HG02970 (cell line): ENCODE measurements around the gene XYLT1.
"Not testable (repeated sequence)": the region's sequence is repeated elsewhere in the genome, so short reads cannot be mapped to it uniquely, and the experiment has no call there.

ENCODE experiments used
- ATAC-seq: cut with Tn5 transposase; IDR thresholded peaks from one replicate; pipeline ENCODE4 v1.9.1; 2021; ENCODE audit warnings: mild to moderate bottlenecking, moderate library complexity, moderate number of reproducible peaks; ENCODE audit not compliant: unreplicated experiment, low FRiP score

XYLT1 gene

DNA sequence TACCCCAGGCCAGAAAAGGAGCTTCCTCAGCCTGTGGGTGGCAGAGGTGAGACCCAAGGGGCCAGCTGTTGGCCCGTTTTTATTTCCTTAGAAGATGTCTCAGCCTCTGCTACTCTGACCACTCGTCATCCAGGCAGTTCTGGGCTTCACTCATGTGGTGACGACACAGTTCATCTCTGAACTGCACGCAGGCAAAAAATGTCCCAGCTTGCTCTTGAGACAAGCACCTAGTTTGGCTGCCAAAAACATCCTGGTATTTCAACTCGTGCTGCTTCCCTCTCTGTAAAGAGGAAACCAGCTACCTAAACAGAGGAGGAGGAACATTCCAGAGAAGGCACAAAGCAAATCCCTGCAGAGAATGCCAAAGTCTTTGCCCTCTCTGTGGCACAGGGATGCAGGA lies 125.7 kb downstream of the XYLT1 start:
- no peak for ATAC-seq

DNA sequence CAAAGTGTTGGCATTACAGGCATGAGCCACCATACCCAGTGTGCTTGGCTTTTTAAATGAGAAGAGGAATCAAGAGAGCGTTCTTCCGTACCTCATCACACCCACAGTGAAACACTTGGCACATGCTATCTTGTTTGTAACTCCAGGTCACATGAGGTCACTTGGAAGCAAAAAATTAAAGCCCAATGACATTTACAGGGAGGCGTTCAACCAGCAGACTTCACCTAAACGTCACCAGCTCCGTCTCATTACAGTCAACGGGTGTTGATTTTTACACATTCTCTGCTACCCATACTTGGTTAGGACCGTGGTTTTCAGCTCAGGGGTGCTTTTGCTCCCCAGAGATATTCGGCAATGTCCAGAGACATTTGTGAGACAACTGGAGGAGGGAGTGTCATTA lies 127.0 kb downstream of the XYLT1 start:
- no peak for ATAC-seq

DNA sequence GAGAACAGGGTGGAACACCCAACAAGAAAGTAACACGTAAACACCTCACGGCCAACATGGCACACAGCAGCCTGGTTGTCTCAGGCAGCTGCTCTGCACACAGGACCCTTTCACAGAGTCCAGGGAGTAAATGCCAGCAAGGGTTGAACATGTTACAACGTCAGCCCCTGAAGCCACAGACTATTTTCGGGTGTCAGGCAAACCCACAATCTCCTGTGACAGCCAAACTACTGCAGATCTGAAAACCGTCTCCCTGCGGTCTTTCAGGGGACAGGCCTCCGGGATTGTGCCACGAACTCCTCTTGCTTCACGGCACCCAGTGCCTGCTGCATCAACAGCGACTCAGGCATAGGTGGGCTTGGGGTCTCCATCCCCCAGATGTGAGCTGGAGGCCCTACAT lies 127.7 kb downstream of the XYLT1 start:
- ATAC-seq, result no peak

DNA sequence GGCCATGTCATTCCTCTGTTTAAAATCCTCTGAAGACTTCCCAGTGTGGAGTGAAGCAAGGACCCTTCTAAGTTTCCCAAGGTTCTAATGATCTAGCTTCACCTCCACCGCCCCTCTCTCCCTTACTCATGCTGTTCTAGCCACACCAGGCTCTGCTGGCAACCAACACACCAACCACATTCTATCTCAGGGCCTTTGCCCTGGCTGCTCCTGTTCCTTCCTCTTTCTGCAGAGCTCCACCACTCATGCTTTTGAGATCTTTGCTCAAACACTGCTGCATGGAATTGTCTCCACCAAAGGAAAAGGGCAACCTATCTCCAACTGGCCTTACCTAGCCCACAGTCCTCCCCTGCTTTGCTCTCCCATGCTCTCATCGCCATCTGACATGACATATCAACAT lies 128.7 kb downstream of the XYLT1 start:
- no peak for ATAC-seq

DNA sequence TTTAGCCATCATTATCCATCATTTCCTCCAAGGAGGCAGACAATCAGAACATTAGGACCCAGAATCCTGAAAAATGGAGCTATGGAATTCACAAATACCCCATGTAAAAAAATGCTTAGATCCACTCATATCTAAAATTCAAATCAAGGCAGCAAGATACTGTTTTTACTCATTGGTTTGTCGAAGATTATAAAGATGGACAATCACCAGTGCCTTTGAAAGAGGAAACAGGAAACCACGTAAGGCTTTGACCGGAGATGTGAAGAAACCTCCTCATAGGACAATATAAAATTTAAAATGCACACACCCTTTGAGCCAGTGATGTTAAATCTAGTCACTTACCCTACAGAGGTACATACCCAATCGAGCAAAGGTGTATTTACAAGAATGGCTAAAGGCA lies 130.0 kb downstream of the XYLT1 start:
- no peak for ATAC-seq

DNA sequence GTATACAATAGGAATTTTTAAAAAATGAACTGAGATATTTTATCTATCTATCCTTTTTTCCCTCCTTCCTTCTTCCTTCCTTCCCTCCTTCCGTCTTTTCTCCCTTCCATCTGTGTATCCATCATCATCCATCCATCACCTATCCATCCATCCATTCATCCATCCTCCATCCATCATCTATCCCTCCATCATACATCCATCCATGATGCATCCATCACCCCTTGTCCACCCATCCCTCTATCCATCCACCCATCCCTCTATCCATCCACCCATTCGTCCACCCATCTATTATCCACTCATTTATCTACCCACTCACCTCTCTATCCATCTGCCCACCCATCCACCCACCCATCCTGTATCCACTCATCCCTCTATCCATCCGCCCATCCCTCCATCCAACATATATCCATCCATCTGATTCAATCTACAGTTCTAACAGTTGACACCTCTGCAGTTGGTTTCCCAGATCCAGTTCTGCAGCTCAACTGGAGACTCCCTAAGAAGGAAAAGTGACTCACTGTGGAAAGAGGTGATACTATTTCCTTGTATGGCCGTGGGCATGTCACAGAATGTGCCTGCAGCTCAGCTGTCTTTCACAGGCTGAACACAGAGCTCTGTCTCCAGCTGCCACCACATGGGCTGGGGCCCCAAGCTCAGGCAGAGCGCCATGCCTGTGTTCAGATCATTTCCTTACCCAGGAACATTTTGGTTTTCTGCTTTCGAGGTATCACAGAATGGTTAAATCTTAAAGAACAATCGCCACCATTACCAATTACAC lies 130.8 kb downstream of the XYLT1 start:
- no peak for ATAC-seq

DNA sequence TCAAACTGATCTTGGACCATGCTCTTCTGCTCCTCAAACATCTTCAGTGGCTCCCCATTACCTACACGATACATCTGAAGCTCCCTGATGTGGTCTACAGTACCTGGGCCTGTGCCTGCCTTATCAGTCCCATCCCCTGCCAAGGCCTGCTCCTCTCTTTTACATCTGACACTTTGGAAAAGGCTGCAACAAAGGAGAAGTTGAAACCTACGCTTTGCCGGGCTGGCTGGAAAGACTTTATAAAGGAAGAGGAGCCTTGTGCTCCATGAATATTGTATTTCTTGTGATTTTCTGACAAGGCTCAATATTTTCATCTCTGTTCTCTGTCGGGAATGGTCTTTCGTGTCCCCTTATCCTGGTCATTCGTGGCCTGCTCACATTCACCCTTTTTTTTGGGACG lies 132.5 kb downstream of the XYLT1 start:
- no peak for ATAC-seq

DNA sequence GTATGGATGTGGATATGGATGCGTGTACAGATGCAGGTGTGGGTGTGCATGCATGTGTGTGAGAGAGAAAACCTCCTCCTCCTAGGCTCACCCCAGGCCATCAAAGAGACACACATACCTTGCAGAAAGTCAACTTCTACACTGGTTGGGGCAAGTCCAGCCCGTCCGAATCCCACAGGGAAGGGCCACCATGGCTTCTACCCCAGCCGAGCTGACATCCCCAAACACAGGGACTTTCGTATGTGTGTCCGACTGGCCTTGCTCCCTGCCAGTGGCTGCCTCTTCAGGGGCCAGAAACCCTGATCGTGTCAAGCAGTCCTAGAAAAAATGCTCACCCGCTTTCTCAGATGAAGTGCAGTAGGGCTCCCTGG lies 134.2 kb downstream of the XYLT1 start:
- ATAC-seq, result no peak

DNA sequence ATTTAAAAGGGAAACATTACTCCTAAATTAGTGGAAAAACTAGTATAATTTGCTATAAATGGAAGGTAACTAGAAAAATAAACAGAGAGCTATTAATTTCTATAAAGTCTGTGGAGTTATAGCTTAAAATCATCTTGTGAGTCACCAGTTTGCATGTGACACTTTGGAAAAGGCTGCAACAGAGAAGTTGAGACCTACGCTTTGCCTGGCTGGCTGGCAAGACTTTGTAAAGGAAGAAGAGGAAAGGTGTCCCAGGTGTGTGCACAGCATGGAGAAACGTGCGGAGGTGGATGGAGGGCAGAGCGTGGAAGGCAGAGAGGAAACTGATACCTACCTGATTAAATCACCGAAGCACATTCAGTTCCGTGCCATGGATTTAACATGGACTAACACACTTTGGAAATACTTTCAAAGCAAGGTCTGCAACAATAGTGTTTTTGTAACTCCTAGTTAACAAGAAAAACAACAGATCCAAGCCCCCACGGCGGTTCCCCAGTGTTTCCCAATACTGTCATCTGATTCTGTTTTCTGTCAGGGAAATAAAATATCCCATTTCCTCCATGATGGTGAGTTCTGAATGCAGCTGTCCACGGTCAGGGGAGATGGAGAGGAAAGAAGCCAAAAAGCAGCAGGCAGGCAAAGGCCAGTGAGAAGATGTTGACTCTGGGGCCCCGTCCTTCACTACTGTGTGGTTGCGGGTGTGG lies 134.8 kb downstream of the XYLT1 start:
- ATAC-seq, result no peak

DNA sequence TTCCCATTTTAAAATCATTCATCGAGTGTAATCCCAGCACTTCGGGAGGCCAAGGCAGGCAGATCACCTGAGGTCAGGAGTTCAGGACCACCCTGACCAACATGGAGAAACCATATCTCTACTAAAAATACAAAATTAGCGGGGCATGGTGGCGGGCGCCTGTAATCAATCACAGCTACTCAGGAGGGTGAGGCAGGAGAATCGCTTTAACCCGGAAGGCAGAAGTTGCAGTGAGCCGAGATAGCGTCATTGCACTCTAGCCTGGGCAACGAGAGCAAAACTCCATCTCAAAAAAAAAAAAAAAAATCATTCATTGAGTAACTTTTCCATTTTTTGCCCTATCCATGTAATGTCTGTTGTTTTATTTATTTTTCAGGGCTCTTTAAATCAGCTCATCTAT lies 135.4 kb downstream of the XYLT1 start:
- ATAC-seq, result not testable (repeated sequence)

DNA sequence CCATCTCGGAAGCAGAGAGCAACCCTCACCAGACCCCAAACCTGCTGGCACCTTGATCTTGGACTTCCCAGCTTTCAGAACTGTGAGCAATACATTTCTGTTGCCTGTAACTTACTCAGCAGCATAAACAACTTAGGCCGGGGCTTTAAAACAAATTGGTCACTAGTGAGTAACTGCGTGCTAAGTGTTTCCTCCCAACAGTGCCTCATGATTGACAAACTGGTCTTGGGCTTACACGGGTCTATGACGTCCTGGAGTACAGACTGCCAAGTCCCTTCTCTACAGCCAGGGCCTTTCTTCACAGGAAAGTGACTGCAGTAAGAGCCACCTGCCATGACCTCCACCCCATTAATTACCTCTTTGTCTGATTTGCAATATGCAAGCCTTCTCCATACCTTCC lies 136.7 kb downstream of the XYLT1 start:
- ATAC-seq, result no peak

DNA sequence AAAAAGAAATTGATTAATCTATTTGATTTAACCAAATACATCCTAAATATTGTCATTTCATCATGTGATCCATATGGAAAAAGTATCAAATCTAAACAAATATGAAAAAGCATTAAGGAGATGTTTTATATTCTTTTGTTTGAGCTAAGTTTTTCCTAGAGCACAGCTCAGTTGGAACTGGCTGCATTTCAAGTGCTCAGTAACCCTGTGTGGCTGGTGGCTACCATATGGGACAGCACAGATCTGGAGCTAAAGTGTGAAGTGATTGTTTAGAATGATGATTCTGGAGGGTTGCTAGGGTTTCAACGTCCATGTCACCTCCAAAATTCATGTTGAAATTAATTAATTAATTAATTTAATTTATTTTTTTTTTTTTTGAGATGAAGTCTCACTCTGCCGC lies 137.5 kb downstream of the XYLT1 start:
- ATAC-seq, result no peak

DNA sequence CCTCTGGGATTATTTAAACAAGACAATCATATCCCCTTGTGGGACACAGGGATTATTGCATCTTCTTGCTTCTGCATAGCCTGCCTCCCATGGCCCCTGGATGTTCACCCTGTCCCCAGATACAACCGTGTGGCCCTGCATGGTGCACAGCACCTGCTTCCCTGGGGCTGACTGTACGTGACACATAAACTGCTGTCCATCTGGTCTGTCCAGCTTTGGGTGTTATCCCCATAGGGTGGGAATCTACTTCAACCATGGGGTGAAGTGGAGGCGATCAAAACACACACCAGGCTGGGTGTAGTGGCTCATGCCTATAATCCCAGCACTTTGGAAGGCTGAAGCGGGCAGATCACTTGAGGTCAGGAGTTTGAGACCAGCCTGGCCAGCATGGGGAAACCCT lies 138.8 kb downstream of the XYLT1 start:
- ATAC-seq, result no peak

DNA sequence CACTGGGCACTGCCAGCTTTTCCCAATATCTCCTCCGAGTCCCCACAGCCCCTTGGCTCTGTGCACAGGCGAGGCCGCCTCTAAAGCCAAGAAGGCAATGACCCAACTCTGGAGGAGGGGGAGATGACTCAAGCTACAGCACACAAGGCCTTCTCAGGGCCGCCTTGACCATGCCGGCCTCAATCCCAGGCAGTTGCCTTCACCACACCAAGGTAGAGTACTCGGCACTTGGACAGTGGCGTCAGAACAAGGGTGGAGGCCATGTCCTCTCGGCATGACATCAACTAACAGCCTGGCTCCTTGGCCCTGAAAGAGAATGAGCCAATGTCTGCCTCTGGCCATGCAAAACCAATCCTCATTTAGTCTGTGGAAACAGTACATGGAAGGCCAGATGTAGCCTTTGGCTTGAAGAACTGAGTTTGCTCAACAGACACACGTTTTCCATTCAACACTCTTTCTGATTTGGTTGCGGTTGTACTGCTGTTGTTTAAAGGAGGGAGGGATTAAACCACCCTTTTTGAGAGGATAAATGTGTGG lies 139.6 kb downstream of the XYLT1 start:
- no peak for ATAC-seq

DNA sequence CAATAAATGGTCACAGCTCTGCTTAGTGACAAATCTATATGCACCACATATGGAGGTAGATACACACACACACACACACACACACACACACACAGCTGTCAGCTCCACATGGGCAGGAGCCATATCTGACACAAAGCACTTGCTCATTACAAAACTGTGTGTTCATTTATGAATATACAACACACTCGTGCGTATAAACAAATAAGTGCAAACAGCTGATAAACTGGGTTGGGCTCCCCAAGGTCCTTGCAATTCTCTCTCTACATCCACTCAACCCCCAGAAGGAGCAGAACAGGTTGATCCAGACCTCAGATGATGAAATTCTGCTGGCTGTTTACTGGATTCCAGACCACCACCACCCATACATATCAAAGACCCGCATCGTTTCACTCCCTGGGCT lies 140.7 kb downstream of the XYLT1 start:
- ATAC-seq, result no peak

DNA sequence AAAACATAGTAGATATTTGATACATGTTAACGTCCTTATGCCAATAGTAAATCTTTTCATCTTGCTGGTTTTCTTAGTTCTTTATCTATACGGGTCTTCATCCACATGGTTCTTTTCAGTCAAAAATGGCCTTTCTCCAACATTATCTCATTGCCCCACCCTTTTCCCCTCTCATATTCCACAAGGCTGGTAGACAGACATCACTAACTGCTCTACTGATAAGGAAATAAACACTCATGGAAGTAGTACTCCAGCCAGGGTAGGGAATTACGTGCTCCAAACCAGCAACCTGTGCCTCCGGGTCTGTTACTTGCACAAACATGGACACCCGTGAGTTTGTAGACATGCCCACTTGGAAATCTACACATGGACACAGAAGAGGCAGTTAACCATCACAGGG lies 141.4 kb downstream of the XYLT1 start:
- no peak for ATAC-seq

DNA sequence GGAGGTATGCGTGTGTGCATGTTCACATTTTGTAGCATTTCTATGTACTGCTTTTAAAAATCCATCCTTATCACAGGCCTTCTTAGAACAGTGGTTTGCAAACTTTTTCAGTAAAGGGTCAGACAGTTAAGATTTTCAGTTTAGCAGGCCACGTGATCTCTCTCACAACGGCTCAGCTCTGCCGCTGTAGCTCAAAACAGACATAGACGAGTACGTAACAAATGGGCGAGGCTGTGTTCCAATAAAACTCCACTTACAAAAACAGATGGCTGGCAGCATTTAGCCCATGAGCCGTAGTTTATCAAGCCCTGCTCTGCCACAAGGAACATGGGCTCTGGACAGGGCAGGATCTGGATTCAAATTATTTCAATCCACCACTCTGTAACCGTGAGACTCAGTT lies 141.8 kb downstream of the XYLT1 start:
- no peak for ATAC-seq

DNA sequence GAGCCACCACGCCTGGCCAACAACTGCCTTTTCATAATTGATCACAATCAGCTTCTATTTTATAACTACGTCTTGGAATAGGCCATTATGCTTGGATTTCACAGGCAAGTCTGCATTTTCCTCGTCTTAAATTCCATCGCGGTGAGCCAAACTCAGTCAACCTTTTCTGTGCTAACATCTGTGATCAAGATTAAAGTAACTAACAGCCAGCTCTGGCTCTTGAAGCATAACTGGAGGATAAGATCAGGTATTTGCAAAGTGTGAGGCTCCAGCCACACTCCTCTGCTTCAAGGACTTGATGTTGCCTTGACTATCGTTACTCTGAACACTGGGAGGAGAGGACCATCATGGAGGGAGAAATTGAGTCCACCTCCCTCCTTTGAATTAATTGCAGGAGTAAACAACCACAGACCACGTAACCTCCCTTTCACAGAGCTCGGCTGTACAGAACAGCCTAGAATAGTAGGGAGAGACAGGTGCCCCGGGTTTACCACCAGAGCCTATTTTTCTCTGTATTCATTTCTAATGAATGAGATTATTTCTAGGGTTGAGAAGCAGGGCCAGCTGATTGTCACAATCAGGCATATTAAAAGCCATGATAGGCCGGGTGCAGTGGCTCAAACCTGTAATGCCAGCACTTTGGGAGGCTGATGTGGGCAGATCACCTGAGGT lies 143.0 kb downstream of the XYLT1 start:
- no peak for ATAC-seq

DNA sequence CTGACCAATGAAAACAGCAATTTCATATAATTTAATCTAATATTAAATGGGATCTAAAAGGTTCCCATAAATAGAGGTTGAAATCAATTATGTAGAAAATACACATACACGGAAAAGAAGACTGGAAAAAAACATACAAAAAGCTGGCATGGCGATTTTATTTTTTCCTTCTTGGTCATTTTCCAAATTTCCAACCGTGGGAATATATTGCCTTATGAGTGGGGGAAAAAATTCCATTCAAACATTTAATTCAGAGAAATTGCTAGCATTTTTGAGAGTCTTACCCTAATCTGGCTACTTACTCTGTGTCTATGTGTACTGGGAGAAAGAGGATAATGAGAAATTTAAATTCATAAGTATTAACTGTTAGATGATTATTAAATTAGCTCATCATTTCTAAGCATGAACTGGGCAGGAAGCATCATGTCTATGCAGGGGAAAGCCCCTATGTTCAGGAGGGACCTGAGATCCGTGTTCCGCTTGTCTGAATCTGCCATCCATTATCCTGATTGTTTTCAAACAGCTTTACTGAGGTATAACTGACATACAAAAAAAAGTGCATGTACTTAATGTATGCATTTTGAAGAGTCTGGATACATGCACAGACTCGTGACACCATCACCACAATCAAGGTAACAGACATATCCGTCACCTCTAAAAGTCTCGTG lies 145.2 kb downstream of the XYLT1 start:
- no peak for ATAC-seq

DNA sequence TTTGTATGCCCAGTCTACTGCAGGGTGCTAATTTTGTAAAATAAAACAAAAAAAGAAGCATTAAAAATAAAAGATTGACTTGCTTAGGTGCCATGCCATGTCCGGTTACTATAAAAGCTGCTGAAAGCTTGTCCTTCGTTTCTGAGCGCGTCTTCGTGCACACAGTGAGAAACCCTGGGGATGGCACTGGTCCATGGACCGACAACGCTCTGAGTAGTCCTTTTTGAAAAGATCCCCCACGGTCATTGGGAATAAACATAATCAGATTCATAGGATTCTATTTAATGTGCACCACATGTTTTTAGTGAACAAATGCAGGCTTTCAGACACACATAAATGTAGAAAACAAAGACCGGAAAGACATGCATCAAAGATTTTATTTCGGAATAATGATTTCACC lies 146.3 kb downstream of the XYLT1 start:
- no peak for ATAC-seq

DNA sequence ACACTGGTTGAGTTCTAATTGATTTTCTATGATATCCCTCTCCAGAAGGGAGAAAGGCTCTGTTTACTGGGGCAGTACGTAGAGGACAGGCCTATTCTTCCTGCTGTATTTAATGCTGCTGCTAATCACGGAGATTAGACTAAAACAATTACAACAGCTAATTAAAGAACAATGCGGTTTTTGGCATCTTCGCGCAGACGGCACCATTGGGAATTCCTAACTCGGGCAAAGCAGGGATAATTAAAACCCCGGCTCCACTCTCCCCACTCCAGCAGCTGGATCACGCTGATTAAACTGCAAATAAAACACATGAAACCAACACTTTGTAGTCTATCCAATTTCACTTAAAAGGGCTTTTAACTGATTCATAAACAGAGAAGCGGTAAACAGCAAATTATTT lies 147.6 kb downstream of the XYLT1 start:
- no peak for ATAC-seq
